GM12872 (cell line): Measurements from ENCODE around the gene CMTM7.

Experiments
- TF ChIP-seq, protein P1 (sequence below): IDR thresholded peaks from 3 replicates; pipeline ENCODE4 v1.5.1; 2011; ENCODE audit warnings: low read depth, mild to moderate bottlenecking, low read length, moderate library complexity; ENCODE audit not compliant: insufficient read depth

CMTM7 gene

DNA sequence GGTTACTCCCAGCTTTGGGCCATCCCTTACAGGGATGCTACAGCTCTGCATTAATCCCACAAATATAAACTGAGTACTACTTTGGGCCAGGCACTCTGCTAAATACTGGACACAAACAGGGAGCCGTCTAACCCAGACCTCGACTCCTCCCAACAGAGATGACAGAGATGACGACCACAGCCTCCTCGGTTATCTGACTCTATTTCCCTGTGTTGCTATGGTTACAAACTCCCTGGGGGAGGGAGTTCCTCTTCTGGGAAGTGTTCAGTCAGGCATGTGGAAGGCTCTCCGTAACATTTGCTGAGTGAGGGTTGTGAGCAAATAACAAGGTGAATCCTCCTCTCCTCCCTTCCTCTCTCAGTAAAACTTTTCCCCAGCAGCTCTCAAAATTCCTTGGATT lies 6.7 kb upstream of the CMTM7 start:
- TF ChIP-seq, protein P1, sequence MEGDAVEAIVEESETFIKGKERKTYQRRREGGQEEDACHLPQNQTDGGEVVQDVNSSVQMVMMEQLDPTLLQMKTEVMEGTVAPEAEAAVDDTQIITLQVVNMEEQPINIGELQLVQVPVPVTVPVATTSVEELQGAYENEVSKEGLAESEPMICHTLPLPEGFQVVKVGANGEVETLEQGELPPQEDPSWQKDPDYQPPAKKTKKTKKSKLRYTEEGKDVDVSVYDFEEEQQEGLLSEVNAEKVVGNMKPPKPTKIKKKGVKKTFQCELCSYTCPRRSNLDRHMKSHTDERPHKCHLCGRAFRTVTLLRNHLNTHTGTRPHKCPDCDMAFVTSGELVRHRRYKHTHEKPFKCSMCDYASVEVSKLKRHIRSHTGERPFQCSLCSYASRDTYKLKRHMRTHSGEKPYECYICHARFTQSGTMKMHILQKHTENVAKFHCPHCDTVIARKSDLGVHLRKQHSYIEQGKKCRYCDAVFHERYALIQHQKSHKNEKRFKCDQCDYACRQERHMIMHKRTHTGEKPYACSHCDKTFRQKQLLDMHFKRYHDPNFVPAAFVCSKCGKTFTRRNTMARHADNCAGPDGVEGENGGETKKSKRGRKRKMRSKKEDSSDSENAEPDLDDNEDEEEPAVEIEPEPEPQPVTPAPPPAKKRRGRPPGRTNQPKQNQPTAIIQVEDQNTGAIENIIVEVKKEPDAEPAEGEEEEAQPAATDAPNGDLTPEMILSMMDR: no peak

DNA sequence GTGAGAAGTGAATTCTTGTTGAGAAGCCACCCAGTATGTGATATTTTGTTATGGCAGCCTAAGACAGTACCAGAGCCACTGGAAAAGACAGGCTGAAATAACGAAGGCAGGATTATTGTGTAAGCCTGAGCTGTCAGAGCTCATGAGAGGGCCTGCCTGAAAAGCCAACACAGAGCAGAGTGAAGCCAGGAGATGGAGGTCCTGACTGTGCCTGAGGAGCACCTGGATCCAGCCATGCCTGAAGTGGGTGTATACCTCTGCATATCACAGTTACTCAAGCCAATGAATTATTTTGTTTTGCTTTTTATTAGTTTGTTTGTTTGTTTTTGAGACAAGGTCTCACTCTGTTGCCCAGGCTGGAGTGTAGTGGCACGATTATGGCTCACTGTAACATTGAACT lies 4.1 kb upstream of the CMTM7 start:
- TF ChIP-seq, protein P1: no peak

DNA sequence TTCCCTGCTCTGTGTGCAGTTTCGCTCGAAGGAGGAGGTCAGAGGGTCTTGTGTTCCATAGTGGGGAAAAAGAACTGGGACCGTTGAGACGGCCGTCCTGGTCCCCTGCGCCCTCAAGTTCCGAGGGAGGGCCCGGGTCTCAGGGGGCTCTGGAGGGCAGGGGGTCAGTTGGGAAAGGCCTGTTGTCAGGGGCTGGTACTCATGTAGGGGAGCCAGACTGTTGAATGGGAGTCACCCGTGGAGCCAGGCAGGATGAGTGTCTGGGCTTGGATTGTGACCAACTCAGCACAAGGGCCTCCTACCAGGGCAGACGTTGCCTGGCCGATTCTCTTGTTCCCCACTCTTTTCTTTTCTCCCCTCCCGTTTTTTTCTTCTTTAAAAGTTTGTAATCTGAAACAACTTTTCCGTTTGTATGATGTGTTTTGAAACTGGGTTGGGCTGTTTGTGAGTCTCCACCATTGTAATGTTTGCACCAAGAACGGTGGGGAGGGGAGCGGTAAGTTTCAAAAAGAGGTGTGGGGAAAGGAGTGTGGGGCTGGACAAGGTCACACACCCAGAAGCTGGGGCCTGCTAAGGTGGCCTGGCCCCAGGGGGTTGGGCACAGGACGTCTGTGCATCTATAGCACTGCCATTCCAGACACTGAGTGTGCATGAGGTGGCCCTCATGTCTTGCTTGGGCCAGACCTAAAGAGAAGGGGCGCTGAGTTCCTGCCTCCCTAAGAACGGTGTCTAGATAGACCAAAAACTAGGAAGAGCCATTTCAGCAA lies 1.1 kb downstream of the CMTM7 start:
- TF ChIP-seq, protein P1: no peak

DNA sequence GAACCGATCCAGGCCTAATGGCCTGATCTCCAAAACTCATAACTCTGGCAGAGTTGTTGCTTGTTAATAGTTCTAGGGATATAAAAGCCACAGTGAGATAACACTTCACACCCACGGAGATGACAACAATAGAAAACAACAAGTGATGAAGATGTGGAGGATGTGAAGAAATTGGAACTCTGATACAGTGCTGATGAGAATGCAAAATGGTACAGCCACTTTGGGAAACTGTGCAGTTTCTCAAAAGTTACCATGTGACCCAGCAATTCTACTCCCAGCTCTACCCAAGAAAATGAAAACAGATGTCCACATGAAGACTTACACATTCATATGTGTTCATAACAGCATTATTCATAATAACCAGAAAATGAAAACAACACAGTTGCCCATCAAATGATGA lies 3.8 kb downstream of the CMTM7 start:
- TF ChIP-seq, protein P1: no peak

DNA sequence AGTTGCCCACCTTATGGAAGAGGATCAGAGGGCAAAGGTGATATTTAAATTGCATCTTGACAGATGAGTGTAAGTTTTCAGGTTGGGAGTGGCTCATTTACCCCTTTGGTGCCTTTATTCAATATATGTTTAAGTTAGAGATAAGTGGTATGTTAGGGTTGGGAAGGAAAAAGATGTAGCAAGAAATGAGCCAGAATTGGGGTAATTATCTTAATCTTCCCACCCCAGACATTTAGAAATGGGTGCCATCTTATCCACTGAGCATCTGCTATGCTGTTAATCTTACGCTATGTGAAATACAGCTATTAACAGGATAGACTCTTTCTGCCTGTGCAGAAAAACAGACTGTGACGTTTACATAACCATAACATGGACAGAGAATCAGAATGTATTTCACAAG lies 6.3 kb downstream of the CMTM7 start:
- TF ChIP-seq, protein P1: no peak

DNA sequence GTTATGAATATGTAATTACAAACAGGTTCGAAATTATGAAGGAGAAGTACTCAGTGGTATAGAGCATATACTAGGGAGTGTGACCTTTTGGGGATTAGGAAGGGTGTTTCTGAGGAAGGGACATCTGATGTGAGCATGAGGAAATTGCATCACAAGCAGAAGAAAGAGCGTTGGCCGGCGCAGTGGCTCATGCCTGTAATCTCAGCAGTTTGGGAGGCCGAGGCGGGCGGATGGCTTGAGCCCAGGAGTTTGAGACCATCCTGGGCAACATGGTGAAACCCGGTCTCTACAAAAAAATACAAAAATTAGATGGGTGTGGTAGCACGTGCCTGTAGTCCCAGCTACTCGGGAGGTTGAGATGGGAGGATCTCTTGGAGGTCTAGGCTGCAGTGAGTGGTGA lies 6.9 kb downstream of the CMTM7 start:
- TF ChIP-seq, protein P1: no peak

DNA sequence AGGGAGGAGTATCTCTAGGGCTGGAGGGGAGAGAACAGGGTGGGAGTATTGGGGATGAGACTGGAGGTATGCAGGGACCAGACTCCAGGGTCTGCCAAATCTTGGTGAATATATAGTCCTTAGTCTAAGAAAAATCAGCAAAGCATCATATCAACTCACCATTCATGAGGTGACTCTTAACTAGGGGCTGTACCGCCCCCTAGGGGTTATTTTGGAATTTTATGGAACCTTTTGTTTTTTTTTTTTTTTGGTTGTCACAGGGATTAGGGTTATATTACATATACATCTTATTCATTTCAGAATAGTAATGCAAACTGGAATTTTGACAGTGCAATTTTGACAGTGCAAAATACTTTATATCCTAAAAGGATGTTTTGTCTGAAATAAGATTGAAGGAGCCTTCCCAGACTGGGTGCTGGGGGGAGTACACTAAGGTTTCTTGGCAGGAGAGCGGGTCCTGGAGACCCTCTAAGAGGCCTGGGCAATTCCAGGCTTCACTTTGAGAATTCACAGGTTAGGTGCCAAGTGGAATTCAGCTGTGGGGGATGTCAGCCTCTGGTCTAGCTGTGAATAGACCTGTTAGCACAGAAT lies 7.5 kb downstream of the CMTM7 start:
- TF ChIP-seq, protein P1: peak; percentile 54; the same call in 1 of the 3 replicates
